ENCODE data around the gene DCPS.
"Not testable (repeated sequence)": the region's sequence is repeated elsewhere in the genome, so short reads cannot be mapped to it uniquely, and the experiment has no call there.

DCPS gene

DNA sequence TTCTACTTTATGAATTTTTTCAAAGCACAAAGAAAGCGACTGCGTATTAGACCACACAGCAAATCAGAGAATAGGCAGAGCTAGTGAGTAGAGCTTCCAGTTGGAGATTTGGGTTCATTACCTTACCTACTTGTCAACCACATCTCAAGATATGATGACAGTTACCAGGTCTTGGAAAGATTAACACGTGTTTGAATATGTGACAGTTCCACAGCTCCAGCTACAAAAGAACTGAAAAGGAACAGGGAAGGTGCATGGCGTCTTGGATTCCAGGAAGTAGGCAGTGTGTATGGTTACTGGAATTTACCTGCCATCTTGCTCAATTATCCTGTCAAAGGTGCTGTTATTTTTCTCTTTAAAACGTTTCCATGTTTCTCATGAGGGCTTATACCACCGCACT, 15.6 kb upstream of the DCPS start:
- DNase-seq (ENCODE audit: low read depth in 2 of 2) = no peak

DNA sequence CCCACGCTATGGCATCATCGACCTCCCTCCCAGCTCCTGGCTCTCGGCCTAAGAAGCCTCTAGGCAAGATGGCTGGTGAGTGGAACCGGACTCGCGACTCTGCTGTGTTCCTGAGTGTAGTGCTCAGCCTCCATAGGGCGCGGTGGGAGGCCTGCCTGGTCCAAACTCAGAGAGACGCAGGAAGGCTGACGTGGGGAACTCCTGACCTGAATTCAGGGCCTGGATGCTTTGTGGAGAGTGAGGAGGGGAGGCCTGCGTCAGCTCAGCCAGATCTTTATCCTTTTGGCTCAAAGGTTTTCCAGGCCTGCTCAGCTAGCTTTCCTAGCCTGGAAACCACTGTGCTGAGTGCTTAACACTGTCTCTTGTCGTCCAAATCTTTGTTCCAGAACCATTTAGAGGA, 13.0 kb upstream of the DCPS start:
- no peak for DNase-seq (ENCODE audit: low read depth in 2 of 2)

DNA sequence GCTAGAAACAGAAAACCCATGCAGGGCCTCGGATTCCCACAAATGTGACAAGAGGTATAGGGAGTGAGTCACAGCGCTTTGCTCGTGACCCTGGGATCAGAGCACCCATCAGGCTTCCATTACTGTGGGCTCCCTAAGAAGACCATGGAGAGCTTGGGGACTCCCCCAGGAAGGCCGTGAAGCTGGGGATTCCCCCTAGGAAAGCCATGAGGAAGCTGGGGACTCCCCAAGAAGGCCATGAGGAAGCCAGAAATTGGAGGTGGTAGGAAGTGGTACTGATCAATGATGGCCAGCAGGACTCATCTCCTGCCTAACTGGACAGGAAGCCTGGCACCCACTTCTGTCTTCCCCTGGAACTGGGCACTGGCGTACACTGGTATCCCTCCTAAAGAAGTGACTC, 10.1 kb upstream of the DCPS start:
- no peak for DNase-seq (ENCODE audit: low read depth in 2 of 2)

DNA sequence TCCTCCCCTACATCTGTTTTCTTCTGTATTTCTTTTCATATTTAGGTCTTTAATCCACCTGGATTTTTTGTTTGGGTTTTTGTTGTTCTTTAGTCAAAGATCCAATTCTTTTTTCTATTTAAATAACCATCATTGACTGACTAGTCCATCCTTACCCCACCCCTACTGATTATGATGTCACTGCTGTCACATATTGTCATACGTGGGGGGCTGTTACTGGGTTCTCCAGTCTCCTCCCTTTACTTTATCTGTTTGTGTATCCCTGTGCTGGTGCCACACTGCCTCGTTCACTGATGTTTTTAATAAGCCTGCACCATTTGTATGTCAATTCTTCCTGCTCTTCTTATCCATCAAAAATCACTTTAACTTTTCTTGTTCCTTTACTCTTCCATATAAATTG, 6.9 kb upstream of the DCPS start:
- no peak for DNase-seq (ENCODE audit: low read depth in 2 of 2)

DNA sequence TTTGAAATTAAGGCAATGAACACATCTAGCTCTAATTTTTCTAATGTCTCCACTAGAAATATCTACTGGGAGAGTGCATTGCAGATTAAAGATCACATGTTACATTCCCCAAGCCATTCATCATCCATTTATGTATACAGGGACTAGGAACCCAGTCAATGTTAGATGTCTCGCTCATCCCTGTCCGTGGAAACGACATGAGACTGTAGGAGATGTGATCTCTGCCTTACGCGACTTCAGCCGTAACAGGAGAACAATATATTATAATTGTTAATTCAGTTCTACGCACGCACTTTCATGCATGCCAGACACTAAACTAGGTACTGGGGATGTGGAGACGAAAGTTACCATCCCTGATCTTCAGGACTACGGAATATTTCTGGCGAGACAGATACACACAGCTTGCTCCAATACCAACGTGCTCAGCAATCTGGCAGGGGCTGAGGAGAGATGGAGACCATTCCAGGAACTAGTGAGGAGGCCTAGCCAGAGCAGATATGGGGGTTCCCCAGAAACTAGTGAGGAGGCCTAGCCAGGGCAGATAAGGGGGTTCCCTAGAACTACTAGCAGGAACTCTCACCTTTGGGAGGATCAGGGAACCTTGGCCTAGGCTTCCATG, 706 bp downstream of the DCPS start:
- DNase-seq (ENCODE audit: low read depth in 2 of 2) = no peak

DNA sequence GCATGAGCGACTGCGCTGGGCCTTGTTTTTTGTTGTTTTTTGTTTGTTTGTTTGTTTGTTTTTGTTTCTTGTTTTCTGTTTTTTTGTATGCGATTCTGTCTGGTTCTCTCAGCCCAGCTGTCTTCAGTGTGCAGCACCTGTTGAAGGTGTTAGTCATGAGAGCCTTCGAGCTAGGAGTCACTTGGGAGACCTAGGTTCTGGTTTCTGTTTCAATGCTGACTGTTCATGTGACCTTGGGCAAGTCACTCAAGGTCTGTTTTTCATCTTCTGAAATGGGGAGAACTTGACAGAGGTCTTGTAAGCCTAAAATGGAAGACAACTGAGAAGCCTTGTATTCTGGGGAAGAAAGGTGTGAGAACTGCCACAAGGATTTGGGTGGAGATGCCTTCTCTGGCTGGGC, 1.8 kb downstream of the DCPS start:
- DNase-seq (ENCODE audit: low read depth in 2 of 2) = no peak

DNA sequence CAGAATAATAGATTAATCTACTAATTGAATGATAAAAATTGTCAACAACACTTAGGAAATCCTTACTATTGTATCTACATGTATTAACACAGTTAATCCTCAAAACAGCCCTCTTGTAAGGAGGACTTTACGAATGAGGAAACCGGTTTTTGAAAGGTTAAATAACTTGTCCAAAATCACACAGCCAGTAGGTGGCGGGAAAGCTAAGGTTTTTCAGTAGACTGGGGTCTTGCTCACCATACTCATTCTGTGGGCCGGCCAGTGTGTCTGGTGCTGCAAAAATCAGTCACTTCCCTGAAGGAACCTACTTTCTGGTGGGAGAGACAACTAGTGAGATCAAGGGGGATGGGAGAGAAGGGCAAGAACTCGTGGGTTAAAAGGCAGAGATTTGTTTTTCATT, 3.8 kb downstream of the DCPS start:
- DNase-seq (ENCODE audit: low read depth in 2 of 2) = no peak

DNA sequence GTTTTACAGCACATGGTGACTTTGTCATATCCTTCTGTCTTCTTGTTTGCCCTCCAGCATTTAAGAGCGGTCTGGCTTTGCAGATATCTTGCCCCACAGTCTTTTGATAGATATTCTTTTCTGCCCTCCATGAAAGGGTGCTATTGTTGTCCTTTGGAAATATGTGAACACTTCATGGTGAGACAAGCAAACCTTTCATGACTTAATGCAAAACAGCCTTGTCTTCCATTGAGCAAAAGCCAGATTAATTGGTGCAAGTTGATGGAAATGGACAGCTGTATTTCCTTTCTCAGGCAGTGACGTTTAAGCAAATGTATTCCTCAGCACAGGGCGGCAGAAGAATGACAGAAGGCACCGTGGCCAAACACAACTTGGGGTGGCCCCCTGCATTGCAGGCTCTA, 4.4 kb downstream of the DCPS start:
- no peak for DNase-seq (ENCODE audit: low read depth in 2 of 2)

DNA sequence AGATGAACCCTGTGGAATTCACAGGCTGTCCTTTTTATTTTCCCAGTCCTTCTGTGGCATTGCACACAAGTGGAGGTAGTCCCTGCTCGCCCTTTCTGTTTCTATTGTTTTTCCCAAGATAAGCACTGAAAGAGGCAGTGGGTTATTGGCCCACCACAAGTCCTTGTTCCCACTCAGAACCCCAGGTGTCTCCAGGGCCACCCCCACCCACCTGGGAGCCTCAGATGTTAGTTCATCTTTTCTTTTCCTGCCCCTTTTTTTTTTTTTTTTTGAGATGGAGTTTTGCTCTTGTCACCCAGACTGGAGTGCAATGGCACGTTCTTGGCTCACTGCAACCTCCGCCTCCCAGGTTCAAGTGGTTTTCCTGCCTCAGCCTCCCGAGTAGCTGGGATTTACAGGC, 4.9 kb downstream of the DCPS start:
- not testable (repeated sequence) for DNase-seq (ENCODE audit: low read depth in 2 of 2)

DNA sequence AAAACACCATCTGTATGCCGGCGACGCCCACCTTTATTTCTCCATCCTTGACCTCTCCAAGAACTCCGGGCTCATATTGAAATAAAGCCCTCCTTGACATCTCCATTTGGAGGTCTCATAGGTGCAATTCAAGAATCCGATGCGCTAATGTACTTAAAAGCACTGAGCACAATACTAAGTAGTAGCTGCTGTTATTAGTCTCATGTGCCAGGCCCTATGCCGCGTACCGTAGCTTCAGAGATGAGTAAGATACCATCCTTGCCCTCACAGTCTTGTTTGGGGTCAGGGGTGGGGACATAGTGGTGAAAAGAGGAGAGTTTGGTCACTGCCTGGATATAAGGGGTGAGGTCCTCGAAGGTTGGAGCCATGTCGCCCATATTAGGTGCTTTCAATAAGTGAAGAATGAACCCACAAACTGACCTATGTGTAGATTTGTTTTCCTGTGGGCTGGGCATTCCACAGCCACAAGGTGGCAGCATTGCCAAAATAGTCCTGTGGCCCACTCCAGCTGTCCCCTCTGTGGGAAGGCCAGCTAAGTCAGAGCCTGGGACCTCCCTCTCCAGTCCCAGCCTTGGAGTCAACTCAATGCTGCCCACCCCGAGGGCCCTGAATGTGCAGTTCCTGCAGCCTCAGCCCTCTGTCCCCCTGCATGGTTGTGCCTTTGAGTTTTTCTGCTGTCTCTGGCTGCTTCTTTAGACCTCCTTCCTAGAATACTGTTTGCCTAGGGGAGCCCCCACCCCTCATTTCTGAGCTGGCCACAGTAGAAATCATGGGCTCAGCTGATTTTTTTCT, 6.5 kb downstream of the DCPS start:
- peak in 1 of 2 experiments; percentile 46 for DNase-seq (ENCODE audit: low read depth in 2 of 2)

DNA sequence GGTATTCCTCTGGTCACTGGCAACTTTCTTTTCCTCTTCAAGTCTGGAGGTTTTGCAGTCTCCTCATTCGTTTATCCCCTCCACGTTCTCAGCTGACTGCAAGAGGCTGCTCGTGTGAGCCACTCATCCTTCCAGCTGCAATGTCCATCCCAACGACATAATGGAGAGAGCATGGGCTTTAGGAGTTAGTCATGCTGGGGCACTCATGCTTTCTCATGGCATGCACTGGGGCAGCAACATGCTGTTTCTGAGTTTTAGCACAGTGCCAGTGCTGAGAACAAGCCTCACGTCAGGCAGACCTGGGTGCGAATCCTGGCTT, 7.1 kb downstream of the DCPS start:
- no peak for DNase-seq (ENCODE audit: low read depth in 2 of 2)

DNA sequence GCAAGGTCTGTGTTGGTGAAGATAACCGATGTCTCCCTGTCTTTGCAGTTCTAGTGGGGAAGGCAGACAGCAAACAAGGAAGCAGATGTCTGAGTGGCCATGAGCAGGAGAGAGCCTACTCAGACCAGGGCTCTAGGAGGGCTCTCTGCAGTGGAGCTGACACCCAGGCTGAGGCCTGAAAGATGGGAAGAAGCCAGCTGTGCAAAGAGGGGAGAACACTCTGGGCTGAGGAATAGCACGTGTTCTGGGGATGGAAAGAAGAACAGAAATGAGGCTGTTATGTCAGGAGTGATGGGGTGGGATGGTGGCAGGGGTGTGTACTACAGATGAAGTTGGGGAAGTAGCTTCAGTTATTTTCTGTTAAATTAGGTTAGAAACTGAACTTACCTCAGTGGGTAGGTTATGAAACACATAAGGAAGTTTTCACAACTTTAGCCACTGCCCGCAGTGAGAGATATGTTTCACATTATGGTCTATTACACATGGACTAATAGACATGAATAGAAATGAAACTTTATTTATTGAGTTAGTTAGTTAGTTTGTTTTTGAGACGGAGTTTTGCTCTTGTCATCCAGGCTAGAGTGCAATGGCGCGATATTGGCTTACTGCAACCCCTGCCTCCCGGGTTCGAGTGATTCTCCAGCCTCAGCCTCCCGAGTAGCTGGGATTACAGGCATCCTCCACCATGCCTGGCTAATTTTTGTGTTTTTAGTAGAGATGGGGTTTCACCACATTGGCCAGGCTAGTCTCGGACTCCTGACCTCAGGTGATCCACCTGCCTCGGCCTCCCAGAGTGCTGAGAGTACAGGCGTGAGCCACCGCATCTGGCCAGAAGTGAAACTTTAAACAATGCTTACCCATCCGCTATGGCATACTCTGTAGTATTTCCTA, 7.8 kb downstream of the DCPS start:
- DNase-seq (ENCODE audit: low read depth in 2 of 2) = no peak

DNA sequence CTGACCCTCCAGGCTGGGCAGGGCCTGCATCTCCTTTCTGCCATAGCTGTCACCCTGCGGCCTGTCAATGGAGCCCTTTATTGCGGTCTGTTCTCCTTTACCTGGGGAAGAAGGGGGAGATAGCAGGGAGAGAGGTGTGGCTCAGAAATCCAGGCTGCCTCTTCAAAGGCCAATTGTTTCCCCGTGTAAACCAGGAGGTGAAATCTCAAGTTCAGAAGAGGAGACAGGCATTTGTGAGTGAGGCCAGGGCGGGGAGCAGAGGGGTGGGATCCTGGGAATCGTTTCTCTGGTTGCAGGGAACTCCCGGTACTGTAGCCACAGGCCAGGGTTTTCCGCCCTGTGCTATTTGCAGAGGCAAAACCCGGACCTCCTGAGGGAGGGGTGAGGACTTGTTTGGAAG, 9.1 kb downstream of the DCPS start:
- DNase-seq (ENCODE audit: low read depth in 2 of 2) = no peak

DNA sequence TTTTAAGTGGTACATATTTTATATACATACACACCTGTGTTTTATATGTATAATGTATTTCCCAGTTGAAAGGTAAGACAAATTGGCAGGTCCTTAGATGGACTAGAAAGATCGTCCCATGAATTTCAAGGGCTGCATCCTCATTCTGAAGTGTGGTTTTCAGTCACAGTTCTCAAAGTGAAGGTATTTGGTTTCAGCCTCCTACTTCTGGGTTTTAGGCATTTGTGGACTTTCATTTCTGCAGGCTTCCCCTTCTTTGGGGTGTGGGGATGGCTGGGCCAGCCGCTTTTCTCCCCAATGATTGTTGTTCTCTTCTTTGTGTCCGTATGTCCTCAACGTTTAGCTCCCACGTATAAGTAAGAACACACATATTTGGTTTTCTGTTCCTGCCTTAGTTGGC, 10.0 kb downstream of the DCPS start:
- no peak for DNase-seq (ENCODE audit: low read depth in 2 of 2)

DNA sequence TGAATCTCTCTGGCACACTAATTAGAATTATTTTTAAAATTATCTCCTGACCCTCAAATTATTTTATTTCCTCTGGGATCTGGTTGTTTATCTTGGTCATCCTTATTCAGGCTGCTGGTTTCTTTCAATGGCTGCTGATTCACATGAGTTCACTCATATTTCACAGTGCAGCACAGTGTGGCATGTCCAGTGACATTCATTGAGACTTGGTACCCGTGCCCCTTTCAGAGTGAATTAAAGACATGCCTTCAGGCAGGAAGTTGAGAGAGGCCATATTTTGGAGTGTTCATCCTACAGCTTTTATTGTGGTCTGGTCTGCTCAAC, 13.5 kb downstream of the DCPS start:
- DNase-seq (ENCODE audit: low read depth in 2 of 2) = no peak

DNA sequence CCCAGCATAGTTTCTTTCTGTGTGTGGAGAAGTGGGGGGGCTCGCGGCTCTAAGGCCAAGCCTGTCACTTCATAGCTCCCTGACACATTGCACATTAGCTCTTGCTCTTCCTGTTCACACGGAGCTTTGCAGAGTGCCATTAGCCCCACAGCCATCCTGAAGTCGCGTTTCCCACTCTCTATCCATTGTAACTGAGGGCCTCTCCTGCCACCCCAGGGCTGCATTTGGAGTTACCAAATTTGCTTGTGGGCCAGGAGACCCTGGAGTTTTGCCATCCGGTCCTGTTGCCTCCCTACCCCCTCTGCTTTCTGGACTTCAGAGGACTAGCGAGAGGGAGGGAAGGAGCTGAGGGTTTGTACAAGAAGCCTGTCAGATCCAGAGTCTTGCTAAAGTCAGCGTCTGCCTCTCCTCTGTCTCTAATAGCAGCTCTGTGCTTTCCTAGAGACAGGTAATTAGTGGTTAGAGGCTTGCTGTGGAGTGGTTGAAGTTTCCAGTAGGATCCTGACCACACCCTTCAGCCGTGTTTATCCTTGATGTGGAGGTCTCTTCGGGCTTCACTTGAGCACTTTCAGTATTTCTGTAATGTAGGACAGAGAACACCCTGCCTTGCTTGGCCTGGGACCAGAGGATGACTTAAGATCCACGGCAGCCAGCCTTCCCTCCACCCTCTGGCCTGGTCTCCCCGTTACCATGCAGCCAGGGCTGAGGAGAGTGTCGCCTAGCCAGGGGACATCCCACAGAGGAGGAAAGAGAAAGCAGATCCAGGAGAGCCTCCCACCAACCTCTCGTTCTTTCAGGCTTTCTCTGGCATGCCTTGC, 14.1 kb downstream of the DCPS start:
- no peak for DNase-seq (ENCODE audit: low read depth in 2 of 2)

DNA sequence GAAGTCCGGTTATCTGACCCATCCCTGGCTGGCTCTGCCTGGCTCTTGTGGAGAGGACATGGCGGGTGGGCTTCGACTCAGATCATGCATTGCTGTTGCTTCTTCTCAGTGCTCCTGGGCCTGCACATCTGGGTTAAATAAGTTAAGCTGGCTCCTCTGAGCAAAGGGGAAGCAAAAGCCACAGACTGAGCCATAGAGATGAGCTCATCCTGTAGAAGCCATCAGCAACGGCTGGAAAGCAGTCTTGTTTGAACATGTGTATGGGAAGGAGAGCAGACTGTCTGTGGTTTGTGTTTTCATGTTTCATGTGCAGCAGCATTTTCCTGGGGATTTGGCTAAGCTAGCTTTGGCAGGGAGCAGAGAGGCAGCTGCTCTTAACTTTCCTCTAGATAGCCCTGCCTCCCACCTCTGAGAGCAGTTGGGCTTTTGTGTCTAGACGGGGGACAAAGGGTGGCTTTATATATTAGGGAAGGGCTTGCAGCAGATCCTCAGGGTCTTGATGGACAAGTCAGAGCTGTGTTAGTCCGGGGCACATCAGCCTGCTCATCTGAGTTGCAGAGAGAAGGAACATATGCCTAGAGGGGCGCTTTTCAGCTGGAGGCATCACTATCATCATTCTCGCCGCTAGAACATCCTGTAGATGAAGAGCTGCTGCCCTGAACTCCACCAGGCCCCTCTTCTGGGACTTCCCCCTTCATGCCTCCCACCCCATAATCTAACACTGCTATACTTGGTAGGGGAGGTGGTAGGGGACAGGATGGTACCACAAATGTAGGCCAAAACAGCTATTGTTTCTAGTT, 14.9 kb downstream of the DCPS start:
- DNase-seq (ENCODE audit: low read depth in 2 of 2) = no peak

DNA sequence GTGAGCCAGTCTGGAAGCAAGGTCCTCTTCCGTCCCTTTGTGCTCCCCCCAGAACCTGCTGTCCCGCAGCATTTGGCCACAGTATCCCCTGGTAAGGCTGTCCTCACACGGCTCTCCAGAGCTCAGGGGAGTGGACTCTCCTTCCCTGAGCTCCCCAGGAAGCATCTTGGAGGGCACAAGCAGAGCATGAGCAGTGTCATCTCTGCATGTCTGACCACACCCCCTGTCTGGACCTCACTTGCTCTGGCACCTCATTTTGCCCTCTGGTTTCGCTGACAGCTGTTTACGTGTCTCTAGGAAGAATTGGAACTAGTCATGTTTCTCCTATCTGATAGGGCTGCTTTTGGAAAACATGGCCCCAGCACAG, 15.5 kb downstream of the DCPS start:
- no peak for DNase-seq (ENCODE audit: low read depth in 2 of 2)

DNA sequence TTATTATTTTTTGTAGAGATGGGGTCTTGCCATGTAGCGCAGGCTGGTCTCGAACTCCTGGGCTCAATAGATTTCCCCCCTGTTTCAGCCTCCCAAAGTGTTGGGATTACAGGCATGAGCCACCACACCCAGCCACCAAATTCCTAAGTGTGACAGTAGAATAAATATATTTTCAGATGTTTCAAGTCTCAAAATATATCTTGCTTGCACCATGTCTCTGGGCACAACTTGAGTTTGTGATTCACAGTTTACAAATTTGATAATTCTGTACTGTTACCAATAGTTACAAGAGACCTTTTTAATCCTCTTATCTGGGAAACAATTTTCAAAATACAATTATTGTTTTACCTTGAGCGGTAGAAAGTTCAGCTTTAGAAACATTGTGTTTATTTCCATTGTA, 19.1 kb downstream of the DCPS start:
- no peak for DNase-seq (ENCODE audit: low read depth in 2 of 2)

DNA sequence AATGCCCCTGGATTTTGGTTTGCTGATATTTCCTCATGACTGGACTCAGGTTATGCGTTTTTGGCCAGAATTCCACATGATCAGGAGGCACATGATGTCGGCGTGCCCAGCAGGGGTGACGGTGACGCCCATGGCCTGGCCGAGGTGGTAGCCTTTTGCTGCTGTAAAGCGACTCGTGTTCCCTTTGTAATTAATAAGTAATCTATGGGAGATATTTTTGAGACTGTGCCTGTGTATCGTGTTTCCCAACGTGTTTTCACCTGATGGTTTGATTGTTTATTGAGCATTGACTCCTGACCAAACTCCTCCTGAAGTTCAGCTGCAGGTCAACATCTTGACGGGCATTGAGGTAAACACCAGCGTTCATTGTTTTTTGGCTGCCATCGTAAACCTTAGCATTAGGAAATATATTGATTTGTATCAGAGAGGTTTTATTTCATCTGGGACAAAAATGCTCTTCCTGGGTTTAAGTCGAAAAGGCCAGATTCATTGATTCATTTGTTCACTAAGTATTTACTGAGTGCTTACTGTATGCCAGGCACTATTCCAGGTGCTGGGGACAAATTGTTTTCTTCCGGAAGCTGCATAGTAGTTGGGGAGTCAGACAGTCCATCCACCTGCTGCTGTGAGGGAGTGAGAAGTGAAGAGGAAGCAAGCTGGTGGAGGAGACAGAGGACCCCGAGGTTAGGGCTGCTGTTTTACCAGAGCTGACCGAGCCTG, 23.6 kb downstream of the DCPS start:
- DNase-seq (ENCODE audit: low read depth in 2 of 2) = no peak

DNA sequence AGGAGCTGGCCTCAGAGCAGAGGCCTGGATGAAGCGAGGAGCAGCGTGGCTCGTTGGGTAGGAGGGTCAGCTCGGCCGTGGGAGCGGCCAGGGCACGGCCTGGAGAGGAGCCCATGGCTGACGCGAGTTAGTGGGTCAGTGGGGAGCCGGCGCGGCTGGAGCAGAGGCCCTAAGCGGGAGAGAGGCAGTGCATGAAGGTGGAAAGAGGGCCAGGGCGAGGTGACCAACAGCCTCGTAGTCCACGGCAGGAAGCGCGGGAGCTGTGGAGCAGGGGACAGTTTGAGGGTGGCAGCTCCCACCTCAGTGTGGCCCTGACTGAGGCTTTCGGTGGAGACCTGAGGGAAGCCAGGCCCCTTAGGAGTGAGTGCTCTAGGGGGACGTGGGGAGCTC, 24.1 kb downstream of the DCPS start:
- DNase-seq (ENCODE audit: low read depth in 2 of 2) = no peak

Data from stimulated activated CD4-positive, alpha-beta T cell treated with anti-CD3 and anti-CD28 coated beads, Interleukin-12 subunit alpha, Interleukin-12 subunit beta, amount 100 ng/mL, for 24 hours (primary cell).